ENCODE measurements around the gene ZNF33A. TPM values are rescaled to one million over a fixed set of nuclear protein-coding genes. Genes with fewer than 3 reads are reported as not detected.
"Not testable (repeated sequence)": the region's sequence is repeated elsewhere in the genome, so short reads cannot be mapped to it uniquely, and the experiment has no call there.

The ZNF33A gene
- total and polyA plus RNA-seq, 2 of the 4 experiments (the other 2 are of a cell fraction): 5.6 to 14.3 TPM

- POLR2A ChIA-PET (ENCODE audit: unreplicated experiment); CTCF ChIA-PET: not testable (repeated sequence)
Measured at GRCh38 chr10:38055274-38055894, 44.9 kb downstream of the ZNF33A start.

More at GRCh38 chr10:38055274-38055894, 44.9 kb downstream of the ZNF33A start:
- H2AFZ ChIP-seq (replicated peaks; ENCODE audit: low read length, poor library complexity); H2AK5ac ChIP-seq (ENCODE audit: low read depth, low read length); H2BK120ac ChIP-seq (ENCODE audit: low read depth, low read length); H3K56ac ChIP-seq (ENCODE audit: extremely low read depth, insufficient read depth, low read length); H3K27me3 ChIP-seq (ENCODE audit: control insufficient read depth, insufficient read depth, low read length); H2BK20ac ChIP-seq (ENCODE audit: low read depth, low read length); H3K4me1 ChIP-seq (ENCODE audit: control insufficient read depth, insufficient read depth, low read length); H3K27ac ChIP-seq (ENCODE audit: insufficient read depth, low read length); H3K36me3 ChIP-seq (ENCODE audit: control insufficient read depth, insufficient read depth, low read length); H3K79me1 ChIP-seq (ENCODE audit: low read depth in 1 of 2, low read length in 2 of 2); H4K5ac ChIP-seq (ENCODE audit: low read depth, low read length); H4K20me1 ChIP-seq (ENCODE audit: insufficient read depth, low read length); BruUV-seq (replicated peaks); in situ Hi-C loops (cut with MboI; ENCODE audit: low sequenced_read_pairs); H3K9ac ChIP-seq (ENCODE audit: low read depth, low read length); H3K23ac ChIP-seq (ENCODE audit: low read depth, low read length); H3K4ac ChIP-seq (ENCODE audit: low read depth, low read length); H3K4me2 ChIP-seq (ENCODE audit: low read depth, low read length); DNase-seq; H4K91ac ChIP-seq (ENCODE audit: insufficient read depth, low read depth, low read length); intact Hi-C loops (cut with micrococcal nuclease); H3K14ac ChIP-seq (replicated peaks; ENCODE audit: low read depth, low read length); H2BK15ac ChIP-seq (ENCODE audit: low read depth, low read length); dilution Hi-C loops (cut with HindIII; ENCODE audit: low sequenced_read_pairs, unreplicated experiment); ATAC-seq (ENCODE audit: low read depth); H3K9me1 ChIP-seq (ENCODE audit: insufficient read depth, low read length); H4K8ac ChIP-seq (ENCODE audit: low read depth in 2 of 2, low read length in 2 of 2); H3K4me3 ChIP-seq (ENCODE audit: insufficient read depth, low read depth, low read length); H2AK9ac ChIP-seq (replicated peaks; ENCODE audit: low read depth, low read length, poor library complexity); H2BK5ac ChIP-seq (ENCODE audit: low read depth, low read length, poor library complexity, severe bottlenecking): not testable (repeated sequence)
- Histone ChIP-seq H3K9me3 (ENCODE audit: control insufficient read depth, insufficient read depth, low read length) (peaks cover 12% of the 10 kb centered on the region), H3K18ac (ENCODE audit: low read depth, low read length) (peak overlapping the region; percentile 3; the same call in 1 of the 2 replicates)
- no CpG with 5 or more reads among the region's 5 CpGs for WGBS, 2 experiments (ENCODE audit: extremely low coverage in 2 of 2, insufficient read length in 1 of 2)

Measured in IMR-90 (cell line).